ENCODE results near the gene TRIM68. TPM values are rescaled to one million over a fixed set of nuclear protein-coding genes. Genes with fewer than 3 reads are reported as not detected.
A peak's percentile ranks its signal among the peaks of the same experiment; 100 is the strongest.

Gene TRIM68
- polyA plus RNA-seq, 2 of the 4 experiments (the other 2 are of a cell fraction), result 9.6 to 10.8 TPM

- no peak within 1 kb of the TSS for H3K27ac ChIP-seq
- no peaks in the 10 kb centered on the region for H3K9me3 ChIP-seq
- H3K4me1 ChIP-seq, result no peaks in the 10 kb centered on the region
- DNase-seq (ENCODE audit: low read depth in 1 of 2, low spot score in 1 of 2) (no peak), FAIRE-seq (no peak), ATAC-seq (no peak)
- CTCF ChIA-PET, result interaction anchor here (0.6 kb wide), 1 partner anchor 17 kb away, joined by 3 read pairs; no protein-coding TSS in a partner anchor
- H3K4me3 ChIP-seq, result no peak within 1 kb of the TSS
- TF ChIP-seq USF2 (IDR thresholded peaks at IDR 0.05), result no peak
- TF ChIP-seq HES2 (IDR thresholded peaks at IDR 0.05), result no peak
- TF ChIP-seq GATA3 (IDR thresholded peaks at IDR 0.05; ENCODE audit: borderline replicate concordance), result no peak
- no peak within 1 kb of the TSS for H3K4me2 ChIP-seq
- POLR2A ChIA-PET, result no interaction called here
These were observed 26.6 kb downstream of the TRIM68 start, which contains the start of gene OR52I2 for GRCh38 chr11:4581443-4581842. OR52I2 (plus strand) TSS chr11:4581743.

- ATAC-seq, result no peak
- ChIA-PET CTCF (interaction anchor here (1.2 kb wide), 1 partner anchor 22 kb away, joined by 3 read pairs; no protein-coding TSS in a partner anchor), POLR2A (no interaction called here)
- no peak for DNase-seq (ENCODE audit: low read depth in 1 of 2, low spot score in 1 of 2)
- Histone ChIP-seq H3K4me3 (no peak overlapping the region), H3K9me3 (no peaks in the 10 kb centered on the region), H3K27ac (no peak overlapping the region), H3K4me1 (no peaks in the 10 kb centered on the region), H3K4me2 (no peak overlapping the region)
- TF ChIP-seq EHF (CRISPR knock-in tag; IDR thresholded peaks at IDR 0.05), result no peak
- no peak for TF ChIP-seq KDM5A (IDR thresholded peaks at IDR 0.05)
- TF ChIP-seq RCOR1 (IDR thresholded peaks at IDR 0.05; ENCODE audit: low read depth, low read length), result no peak
- no peak for TF ChIP-seq TP53 (CRISPR knock-in tag; IDR thresholded peaks at IDR 0.05)
- no peak for TF ChIP-seq RFX5 (IDR thresholded peaks at IDR 0.05)
- TF ChIP-seq MAX (IDR thresholded peaks at IDR 0.05), result no peak
- no peak for TF ChIP-seq NPAS2 (CRISPR knock-in tag; IDR thresholded peaks at IDR 0.05; ENCODE audit: borderline replicate concordance)
- TF ChIP-seq HEYL (CRISPR knock-in tag; IDR thresholded peaks at IDR 0.05), result no peak
- TF ChIP-seq ZFP36 (IDR thresholded peaks at IDR 0.05; ENCODE audit: borderline replicate concordance, partially characterized antibody), result no peak
- no peak for TF ChIP-seq TFCP2L1 (CRISPR knock-in tag; IDR thresholded peaks at IDR 0.05)
- FAIRE-seq, result no peak
- 11% methylated on average over 1 of the region's 1 CpG for WGBS (ENCODE audit: missing lambda C conversion rate)
These were observed 27.9 kb downstream of the TRIM68 start for GRCh38 chr11:4580124-4580523.

GRCh38 chr11:4578624-4579023 is 29.4 kb downstream of the TRIM68 start:
- TF ChIP-seq RARB (CRISPR knock-in tag; IDR thresholded peaks at IDR 0.05) (no peak), MAFK (IDR thresholded peaks at IDR 0.05; ENCODE audit: partially characterized antibody) (peak; percentile 80)
- WGBS (ENCODE audit: missing lambda C conversion rate), result 55% methylated on average over 6 of the region's 6 CpGs
- H3K9me3 ChIP-seq, result no peaks in the 10 kb centered on the region
- DNase-seq (ENCODE audit: low read depth in 1 of 2, low spot score in 1 of 2), result no peak
- no peak for FAIRE-seq
- no peak overlapping the region for H3K4me3 ChIP-seq
- H3K4me1 ChIP-seq, result no peaks in the 10 kb centered on the region
- no peak overlapping the region for H3K4me2 ChIP-seq
- CTCF ChIA-PET, result interaction anchor here (1.0 to 1.5 kb wide), 2 partner anchors 48 to 391 kb away, joined by 3 to 5 read pairs; no protein-coding TSS in a partner anchor
- H3K27ac ChIP-seq, result no peak overlapping the region
- no peak for ATAC-seq
- POLR2A ChIA-PET, result no interaction called here

- no peak overlapping the region for H3K27ac ChIP-seq
- no peak overlapping the region for H3K4me3 ChIP-seq
- no peaks in the 10 kb centered on the region for H3K4me1 ChIP-seq
- H3K9me3 ChIP-seq, result no peaks in the 10 kb centered on the region
- H3K4me2 ChIP-seq, result no peak overlapping the region
- ChIA-PET CTCF (no interaction called here), POLR2A (no interaction called here)
- FAIRE-seq (no peak), ATAC-seq (no peak), DNase-seq (ENCODE audit: low read depth in 1 of 2, low spot score in 1 of 2) (no peak)
- WGBS (ENCODE audit: missing lambda C conversion rate), result 30% methylated on average over 2 of the region's 2 CpGs
- TF ChIP-seq USF2 (IDR thresholded peaks at IDR 0.05) (no peak), RCOR1 (IDR thresholded peaks at IDR 0.05; ENCODE audit: low read depth, low read length) (no peak), EHMT2 (IDR thresholded peaks at IDR 0.05; ENCODE audit: low read depth) (no peak), POLR2AphosphoS2 (conservative IDR thresholded peaks at IDR 0.05; ENCODE audit: low read length) (no peak), KDM5A (IDR thresholded peaks at IDR 0.05) (no peak), KDM1A (IDR thresholded peaks at IDR 0.05; ENCODE audit: low read depth) (no peak), RARB (CRISPR knock-in tag; IDR thresholded peaks at IDR 0.05) (no peak), CBX8 (IDR thresholded peaks at IDR 0.05) (no peak), CBX2 (IDR thresholded peaks at IDR 0.05; ENCODE audit: borderline replicate concordance, low read depth) (no peak), RFX5 (IDR thresholded peaks at IDR 0.05) (no peak), RNF2 (IDR thresholded peaks at IDR 0.05; ENCODE audit: borderline replicate concordance, low read depth) (no peak), TP53 (CRISPR knock-in tag; IDR thresholded peaks at IDR 0.05) (no peak), MAX (IDR thresholded peaks at IDR 0.05) (no peak), HEYL (CRISPR knock-in tag; IDR thresholded peaks at IDR 0.05) (no peak)
These were observed 30.3 kb downstream of the TRIM68 start for GRCh38 chr11:4577761-4578160.
